C4-2B (cell line): ENCODE data around the gene ANKS1B.

Experiments used
- ZFX ChIP-seq: fragments of 450-650 bp; IDR thresholded peaks from 2 replicates; pipeline ENCODE4 v1.6.1; 2017
- TF ChIP-seq, protein P1 (sequence below): fragments of 450-650 bp; conservative IDR thresholded peaks from 2 replicates; pipeline ENCODE4 v1.5.1; 2017; ENCODE audit warnings: mild to moderate bottlenecking

DNA sequence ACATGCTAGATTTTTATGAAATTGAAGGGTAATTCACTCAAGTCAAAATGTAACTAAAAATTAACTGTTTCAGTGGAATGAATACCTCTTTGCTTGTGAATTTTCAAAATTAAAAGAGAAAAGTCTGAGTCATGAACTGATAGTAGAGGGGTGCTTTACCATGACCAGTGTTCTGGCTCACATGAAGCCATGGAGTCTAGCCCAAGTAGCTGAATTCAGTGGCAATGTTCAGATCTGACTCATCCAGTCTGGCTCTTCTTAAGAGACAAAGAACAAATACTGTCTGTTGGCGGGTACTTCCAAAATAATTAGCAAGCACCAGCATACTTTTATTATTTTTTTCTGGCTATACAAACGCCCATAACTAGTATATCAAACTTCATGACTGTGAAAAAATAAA lies 703.5 kb downstream of the ANKS1B start:
- TF ChIP-seq, protein P1, sequence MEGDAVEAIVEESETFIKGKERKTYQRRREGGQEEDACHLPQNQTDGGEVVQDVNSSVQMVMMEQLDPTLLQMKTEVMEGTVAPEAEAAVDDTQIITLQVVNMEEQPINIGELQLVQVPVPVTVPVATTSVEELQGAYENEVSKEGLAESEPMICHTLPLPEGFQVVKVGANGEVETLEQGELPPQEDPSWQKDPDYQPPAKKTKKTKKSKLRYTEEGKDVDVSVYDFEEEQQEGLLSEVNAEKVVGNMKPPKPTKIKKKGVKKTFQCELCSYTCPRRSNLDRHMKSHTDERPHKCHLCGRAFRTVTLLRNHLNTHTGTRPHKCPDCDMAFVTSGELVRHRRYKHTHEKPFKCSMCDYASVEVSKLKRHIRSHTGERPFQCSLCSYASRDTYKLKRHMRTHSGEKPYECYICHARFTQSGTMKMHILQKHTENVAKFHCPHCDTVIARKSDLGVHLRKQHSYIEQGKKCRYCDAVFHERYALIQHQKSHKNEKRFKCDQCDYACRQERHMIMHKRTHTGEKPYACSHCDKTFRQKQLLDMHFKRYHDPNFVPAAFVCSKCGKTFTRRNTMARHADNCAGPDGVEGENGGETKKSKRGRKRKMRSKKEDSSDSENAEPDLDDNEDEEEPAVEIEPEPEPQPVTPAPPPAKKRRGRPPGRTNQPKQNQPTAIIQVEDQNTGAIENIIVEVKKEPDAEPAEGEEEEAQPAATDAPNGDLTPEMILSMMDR: no peak
- no peak for TF ChIP-seq ZFX
